GM18502 (cell line): ENCODE results near the gene GSTA5.
"Not testable (repeated sequence)": the region's sequence is repeated elsewhere in the genome, so short reads cannot be mapped to it uniquely, and the experiment has no call there.

Source experiments
- ATAC-seq: cut with Tn5 transposase; IDR thresholded peaks from one replicate; pipeline ENCODE4 v1.9.1; 2021; ENCODE audit warnings: mild to moderate bottlenecking; ENCODE audit not compliant: unreplicated experiment, poor library complexity

The GSTA5 gene

GRCh38 chr6:52840763-52841585 is at the start of gene GSTA5:
Gene GSTA5 (minus strand): TSS chr6:52840813.
- no peak for ATAC-seq

GRCh38 chr6:52890018-52890417 is 49.4 kb upstream of the GSTA5 start:
- ATAC-seq = no peak

DNA sequence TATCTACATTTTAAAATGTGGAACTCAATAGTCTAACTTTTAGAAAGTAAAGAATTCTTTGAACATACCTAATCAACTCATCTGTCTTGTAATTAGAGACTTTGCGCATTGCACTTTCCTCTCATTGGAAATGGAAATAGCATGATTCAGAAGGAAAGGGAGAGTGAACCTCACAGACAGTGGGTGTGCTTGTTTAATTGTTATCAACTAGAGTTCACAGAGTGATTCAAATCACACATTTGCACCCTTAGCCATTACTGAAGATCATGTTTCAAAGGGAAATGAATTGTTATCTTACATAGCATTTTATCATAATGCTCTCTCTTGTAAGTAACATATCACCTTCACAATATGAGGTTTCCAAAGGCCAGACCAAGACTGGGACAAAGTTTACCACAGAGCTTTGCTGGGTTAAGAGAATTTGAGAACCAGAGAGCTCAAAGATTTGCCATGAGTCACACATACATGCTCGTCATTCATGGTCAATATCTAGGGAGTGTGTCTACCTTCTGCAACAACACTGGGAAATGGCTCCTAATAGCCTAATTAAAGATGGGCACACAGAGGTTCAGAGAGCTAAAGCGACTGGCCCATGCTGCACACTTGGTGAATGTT is 47.4 kb upstream of the GSTA5 start:
- ATAC-seq = no peak

GRCh38 chr6:52881996-52882841 is 41.6 kb upstream of the GSTA5 start:
- ATAC-seq = peak; percentile 100

- no peak for ATAC-seq
These were observed 41.0 kb upstream of the GSTA5 start for GRCh38 chr6:52881662-52881995.

DNA sequence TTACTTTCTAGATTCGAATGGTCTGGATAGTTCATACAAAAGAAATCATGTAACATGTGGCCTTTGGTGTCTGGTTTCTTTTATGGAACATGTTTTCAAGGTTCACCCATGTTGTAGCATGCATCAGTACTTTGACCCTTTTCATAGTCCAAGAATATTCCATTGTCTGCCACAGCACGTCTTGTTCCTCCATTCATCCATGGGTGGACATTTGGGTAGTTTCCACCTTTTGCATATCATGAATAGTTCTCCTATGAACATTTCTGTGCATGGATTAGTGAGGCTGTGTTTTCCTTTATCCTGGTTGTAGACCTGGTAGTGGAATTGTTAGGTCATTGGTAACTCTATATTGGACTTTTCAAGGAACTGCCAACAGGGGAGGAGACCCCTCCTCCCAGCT is 37.2 kb upstream of the GSTA5 start:
- no peak for ATAC-seq

DNA sequence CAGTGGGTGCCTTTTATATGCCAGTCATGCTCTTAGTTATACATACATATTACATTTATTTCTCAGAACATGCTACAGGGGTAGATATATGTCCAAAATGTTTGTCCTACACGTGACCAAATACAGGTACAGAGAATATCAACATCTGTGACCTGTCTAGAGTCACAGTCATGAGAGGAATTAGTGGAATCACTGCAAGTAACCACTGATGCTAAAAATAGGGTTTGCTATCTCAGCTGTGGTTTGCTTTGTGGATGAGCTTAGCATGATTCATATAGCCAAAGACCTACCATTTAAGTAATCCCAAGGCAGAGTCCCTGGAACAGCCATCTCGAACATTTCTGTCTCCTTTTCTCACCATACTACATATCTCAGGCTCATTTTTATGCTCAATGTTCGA is 36.6 kb upstream of the GSTA5 start:
- no peak for ATAC-seq

- no peak for ATAC-seq
These were observed 35.6 kb upstream of the GSTA5 start for GRCh38 chr6:52876056-52876787.

GRCh38 chr6:52872031-52872430 is 31.4 kb upstream of the GSTA5 start:
- ATAC-seq = no peak

DNA sequence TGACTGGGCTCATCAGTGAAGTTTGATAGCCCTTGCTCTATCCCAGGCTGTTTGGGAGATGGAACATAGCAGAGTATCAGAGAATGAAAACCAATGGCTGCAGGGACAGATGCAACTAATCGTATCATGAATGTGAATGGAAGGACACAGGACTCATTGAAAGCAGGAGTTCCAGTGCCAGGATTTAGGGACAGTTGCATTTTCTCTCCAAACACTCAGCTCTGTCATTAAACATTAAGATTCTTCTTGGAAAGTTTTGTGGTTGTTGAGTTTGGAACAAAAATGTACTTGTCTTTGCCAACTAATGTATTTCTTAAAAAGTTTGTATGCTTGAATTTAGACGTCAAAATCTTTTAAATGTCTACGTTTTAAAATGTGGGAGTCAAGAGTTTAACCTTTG is 31.0 kb upstream of the GSTA5 start:
- no peak for ATAC-seq

DNA sequence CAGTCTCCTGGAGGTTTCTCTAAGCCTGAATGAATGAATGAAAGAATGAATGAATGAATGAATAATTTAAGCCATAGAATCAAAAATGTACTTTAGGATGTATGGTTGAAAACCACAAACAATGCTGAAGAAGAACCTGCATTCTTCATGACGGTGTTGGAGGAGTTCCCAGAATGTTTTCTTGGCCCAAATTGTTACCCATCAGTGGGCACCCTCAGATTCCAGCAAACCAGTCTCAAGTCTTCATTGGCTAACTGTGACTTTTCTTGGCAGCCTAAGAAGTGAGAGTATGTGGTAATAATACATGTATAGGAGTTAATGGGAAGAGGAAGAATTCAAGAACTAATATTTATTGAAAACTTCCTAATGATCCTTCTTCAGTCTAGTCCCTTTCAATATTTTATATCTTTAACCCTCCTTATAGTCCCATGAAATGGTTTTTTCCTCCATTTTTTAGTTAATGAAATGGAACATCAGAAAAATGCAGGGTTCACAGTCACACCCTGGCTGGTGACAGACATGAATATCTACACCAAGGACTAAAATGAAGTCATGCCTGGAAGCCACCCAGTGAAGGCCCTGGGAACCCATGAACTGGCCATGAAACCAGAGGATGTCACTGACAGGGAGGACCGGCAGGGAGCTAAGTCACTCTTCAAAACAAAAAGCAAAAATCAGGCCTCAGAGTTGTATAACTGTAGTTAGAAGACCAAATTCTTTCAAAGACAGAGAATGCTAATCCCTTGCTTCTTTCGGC is 29.9 kb upstream of the GSTA5 start:
- ATAC-seq = not testable (repeated sequence)

DNA sequence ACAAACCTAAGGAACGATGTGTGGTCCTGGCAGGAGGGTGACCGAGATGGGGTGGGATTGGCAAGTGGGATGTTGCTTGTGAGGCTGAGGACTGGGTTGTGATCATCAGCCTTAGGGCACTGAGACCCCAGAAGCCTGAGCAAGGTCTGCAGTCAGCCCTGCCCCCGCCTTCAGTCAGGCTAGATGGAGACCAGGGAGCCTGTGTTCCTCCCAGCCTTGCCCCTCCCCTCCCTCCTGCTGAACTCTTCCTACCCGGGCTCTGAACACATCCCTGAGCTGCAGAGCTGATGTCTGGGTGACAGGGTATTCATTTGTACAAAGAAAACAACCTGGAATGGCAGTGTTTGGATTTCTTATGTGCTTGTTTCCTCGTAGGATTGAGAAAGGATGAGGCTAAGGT is 28.3 kb upstream of the GSTA5 start:
- not testable (repeated sequence) for ATAC-seq

- no peak for ATAC-seq
These were observed 27.6 kb upstream of the GSTA5 start for GRCh38 chr6:52868240-52868639.

GRCh38 chr6:52861151-52861550 is 20.5 kb upstream of the GSTA5 start:
- not testable (repeated sequence) for ATAC-seq

DNA sequence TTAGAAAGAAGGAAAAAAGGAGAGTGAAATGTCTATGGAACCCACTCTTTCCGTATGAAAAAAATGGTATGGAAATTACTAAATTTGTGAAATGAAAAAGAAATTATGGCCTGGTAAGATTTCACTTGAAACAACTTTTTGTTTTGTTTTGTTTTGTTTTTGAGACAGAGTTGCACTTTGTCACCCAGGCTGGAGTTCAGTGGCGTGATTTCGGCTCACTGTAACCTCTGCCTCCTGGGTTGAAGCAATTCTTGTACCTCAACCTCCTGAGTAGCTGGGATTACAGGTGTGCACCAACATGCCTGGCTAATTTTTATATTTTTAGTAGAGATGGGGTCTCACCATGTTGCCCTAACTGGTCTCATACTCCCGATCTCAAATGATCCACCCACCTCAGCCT is 17.8 kb upstream of the GSTA5 start:
- ATAC-seq = no peak

DNA sequence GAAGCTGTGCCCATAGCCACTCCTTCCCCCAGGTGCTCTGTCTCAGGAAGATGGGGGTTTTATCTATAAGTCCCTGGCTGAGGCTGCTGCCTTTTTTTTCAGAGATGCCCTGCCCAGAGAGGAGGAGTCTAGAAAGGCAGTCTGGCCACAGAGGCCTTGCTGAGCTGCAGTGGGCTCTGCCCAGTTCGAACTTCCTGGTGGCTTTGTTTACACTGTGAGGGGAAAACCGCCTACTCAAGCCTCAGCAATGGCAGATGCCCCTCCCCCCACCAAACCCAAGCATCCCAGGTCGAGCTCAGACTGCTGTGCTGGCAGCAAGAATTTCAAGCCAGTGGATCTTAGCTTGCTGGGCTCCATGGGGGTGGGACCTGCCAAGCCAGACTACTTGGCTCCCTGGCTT is 15.5 kb upstream of the GSTA5 start:
- not testable (repeated sequence) for ATAC-seq

DNA sequence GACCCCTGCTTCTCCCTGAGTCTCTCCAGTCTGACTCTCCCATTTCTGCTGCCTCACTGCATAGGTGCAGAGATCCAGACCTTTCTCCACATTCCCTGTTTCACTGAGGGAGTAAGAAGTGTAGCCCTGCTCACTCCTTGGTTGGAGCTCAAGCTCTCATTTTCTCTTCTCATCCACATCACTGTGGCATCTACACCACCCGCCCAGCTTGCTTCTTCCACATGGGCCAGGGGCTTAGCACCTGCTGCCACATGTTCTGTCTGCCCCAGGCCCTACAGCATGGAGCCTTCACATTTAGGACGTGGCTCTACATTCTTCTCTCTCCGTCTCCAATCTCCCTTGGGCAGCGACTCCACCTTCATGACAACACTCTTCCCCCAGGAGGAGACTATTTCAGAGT is 8.5 kb upstream of the GSTA5 start:
- ATAC-seq = no peak

- ATAC-seq = no peak
These were observed 5.4 kb upstream of the GSTA5 start for GRCh38 chr6:52846002-52846401.

GRCh38 chr6:52843605-52844004 is 3.0 kb upstream of the GSTA5 start:
- no peak for ATAC-seq
